ENCODE data around the gene TDO2.

- TF ChIP-seq SUZ12 (IDR thresholded peaks at IDR 0.05) (no peak), BHLHE40 (IDR thresholded peaks at IDR 0.05; ENCODE audit: borderline replicate concordance) (no peak), FOXK2 (IDR thresholded peaks at IDR 0.05) (no peak), ARNT (IDR thresholded peaks at IDR 0.05) (no peak)
Observed at GRCh38 chr4:155960522-155960921, 57.0 kb downstream of the TDO2 start.
